Measurements from ENCODE around the gene SHISA9.

- TF ChIP-seq CTCF (IDR thresholded peaks at IDR 0.05) = no peak
- no peak for TF ChIP-seq POLR2AphosphoS5 (IDR thresholded peaks at IDR 0.05)
These were observed 327.6 kb downstream of the SHISA9 start for GRCh38 chr16:13229039-13229438.
